Neural progenitor cell (in vitro differentiated cells): ENCODE measurements around the gene FBXO34. TPM values are rescaled to one million over a fixed set of nuclear protein-coding genes. Genes with fewer than 3 reads are reported as not detected.

ENCODE experiments used
- DNase-seq: peaks from one replicate; pipeline ENCODE4 v3.0.0-alpha.2; 2016; ENCODE audit warnings: low spot score
- H2AFZ ChIP-seq: fragments of 200-600 bp; sonication (generic); replicated peaks from 2 replicates; pipeline ENCODE4 v1.6.1; 2016; ENCODE audit warnings: antibody characterized with exemption
- H3F3A ChIP-seq: fragments of 200-600 bp; sonication (generic); 2 replicates; pipeline ENCODE4 v1.6.1; 2016; ENCODE audit warnings: antibody characterized with exemption, low read depth
- H3K27ac ChIP-seq: fragments of 200-600 bp; sonication (generic); 2 replicates; pipeline ENCODE4 v1.5.1; 2016; ENCODE audit warnings: mild to moderate bottlenecking
- H3K27me3 ChIP-seq: fragments of 200-600 bp; sonication (generic); 2 replicates; pipeline ENCODE4 v1.6.1; 2016; ENCODE audit warnings: mild to moderate bottlenecking, moderate library complexity
- H3K36me3 ChIP-seq: fragments of 200-600 bp; sonication (generic); 2 replicates; pipeline ENCODE4 v1.5.1; 2016
- H3K4me1 ChIP-seq: fragments of 200-600 bp; sonication (generic); 2 replicates; pipeline ENCODE4 v1.6.1; 2016; ENCODE audit warnings: mixed run types
- H3K4me2 ChIP-seq: fragments of 200-600 bp; sonication (generic); 2 replicates; pipeline ENCODE4 v1.6.1; 2016
- H3K4me3 ChIP-seq: fragments of 200-600 bp; sonication (generic); 2 replicates; pipeline ENCODE4 v1.5.1; 2016
- H3K79me2 ChIP-seq: fragments of 200-600 bp; sonication (generic); 2 replicates; pipeline ENCODE4 v1.6.1; 2016; ENCODE audit warnings: low read depth
- H3K9ac ChIP-seq: fragments of 200-600 bp; sonication (generic); 2 replicates; pipeline ENCODE4 v1.6.1; 2016
- H3K9me3 ChIP-seq: fragments of 200-600 bp; sonication (generic); 2 replicates; pipeline ENCODE4 v1.5.1; 2016; ENCODE audit warnings: low read depth
- H4K20me1 ChIP-seq: fragments of 200-600 bp; sonication (generic); 2 replicates; pipeline ENCODE4 v1.6.1; 2016; ENCODE audit warnings: low read depth
- H3K27ac Mint-ChIP-seq: 3 replicates; pipeline ENCODE4 v1.8.0; 2021; ENCODE audit warnings: mixed read lengths
- H3K27me3 Mint-ChIP-seq: 2 replicates; pipeline ENCODE4 v1.8.0; 2022; ENCODE audit warnings: low read depth, mild to moderate bottlenecking, inconsistent platforms, moderate library complexity, mixed read lengths; ENCODE audit not compliant: insufficient read depth
- H3K36me3 Mint-ChIP-seq: 3 replicates; pipeline ENCODE4 v1.8.0; 2021; ENCODE audit warnings: mixed read lengths
- H3K4me1 Mint-ChIP-seq: 3 replicates; pipeline ENCODE4 v1.8.0; 2021; ENCODE audit warnings: mixed read lengths
- H3K4me3 Mint-ChIP-seq: 3 replicates; pipeline ENCODE4 v1.8.0; 2021; ENCODE audit warnings: mild to moderate bottlenecking, moderate library complexity, mixed read lengths
- H3K9me3 Mint-ChIP-seq: 3 replicates; pipeline ENCODE4 v1.8.0; 2020; ENCODE audit warnings: mixed read lengths
- EZH2 ChIP-seq: fragments of 200-600 bp; sonication (generic); IDR thresholded peaks from 2 replicates; pipeline ENCODE4 v1.6.1; 2017; ENCODE audit warnings: antibody characterized with exemption, mild to moderate bottlenecking, moderate library complexity
- EZH2phosphoT487 ChIP-seq: fragments of 200-600 bp; sonication (generic); IDR thresholded peaks from 2 replicates; pipeline ENCODE4 v1.6.1; 2017; ENCODE audit warnings: antibody characterized with exemption
- total RNA-seq: library from RNA; depleted of rRNA; stranded (reverse); fragments of >200 nt; gene quantifications from 2 replicates; pipeline ENCODE4 v1.2.3, GENCODE V29; 2015; ENCODE audit warnings: low replicate concordance
- TF ChIP-seq, protein P1 (sequence below): fragments of 200-600 bp; sonication (generic); IDR thresholded peaks from 2 replicates; pipeline ENCODE4 v1.5.1; 2017; ENCODE audit warnings: antibody characterized with exemption, mild to moderate bottlenecking

Gene FBXO34
- total RNA-seq, 1 donor from 2014 or later, result 23.2 TPM

DNA sequence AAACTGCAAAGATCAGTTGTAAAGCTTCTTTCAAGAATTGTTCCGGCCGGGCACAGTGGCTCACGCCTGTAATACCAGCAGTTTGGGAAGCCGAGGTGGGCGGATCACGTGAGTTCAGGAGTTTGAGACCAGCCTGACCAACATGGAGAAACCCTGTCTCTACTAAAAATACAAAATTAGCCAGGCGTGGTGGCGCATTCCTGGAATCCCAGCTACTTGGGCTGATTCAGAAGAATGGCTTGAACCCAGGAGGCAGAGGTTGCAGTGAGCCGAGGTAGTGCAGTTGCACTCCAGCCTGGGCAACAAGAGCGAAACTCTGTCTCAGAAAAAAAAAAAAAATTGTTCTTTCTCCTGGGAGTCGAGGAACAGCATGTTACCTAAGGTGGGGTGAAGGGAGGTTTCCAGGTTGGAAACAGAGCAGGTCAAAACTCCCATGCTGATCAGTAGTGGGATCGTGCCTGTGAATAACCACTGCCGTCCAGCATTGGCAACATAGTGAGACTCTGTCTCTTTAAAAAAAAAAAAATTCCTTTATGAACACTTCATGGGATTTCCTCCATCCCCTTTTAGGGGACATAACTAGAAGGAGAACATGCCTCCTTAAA, 13.9 kb downstream of the FBXO34 start:
- peaks cover 8% of the 10 kb centered on the region for H4K20me1 ChIP-seq

DNA sequence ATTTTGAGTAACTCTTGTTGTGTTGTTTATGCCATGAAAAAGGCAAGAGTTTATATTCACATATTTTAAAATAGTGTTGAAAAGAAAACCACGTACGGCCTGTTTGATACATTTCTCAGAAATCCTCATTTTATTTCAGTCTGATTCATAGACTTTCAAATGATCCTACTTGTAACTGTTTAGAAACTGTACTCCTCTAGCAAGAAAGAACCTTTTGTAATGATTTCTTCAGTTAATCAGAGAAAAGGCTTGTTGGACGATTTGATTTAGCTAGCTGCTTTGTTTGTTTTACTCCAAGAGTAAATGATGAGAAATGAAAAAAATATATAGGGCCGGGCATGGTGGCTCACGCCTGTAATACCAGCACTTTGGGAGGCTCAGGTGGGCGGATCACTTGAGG, 17.2 kb downstream of the FBXO34 start:
- H3K4me1 Mint-ChIP-seq, result no peaks in the 10 kb centered on the region
- H3K9ac ChIP-seq, result no peak overlapping the region
- no peak overlapping the region for H3K4me3 Mint-ChIP-seq
- no peaks in the 10 kb centered on the region for H3F3A ChIP-seq
- H3K4me3 ChIP-seq, result no peak overlapping the region
- no peaks in the 10 kb centered on the region for H3K9me3 ChIP-seq
- H3K4me2 ChIP-seq, result no peak overlapping the region
- H4K20me1 ChIP-seq, result peaks cover 28% of the 10 kb centered on the region
- peaks cover 3% of the 10 kb centered on the region for H3K36me3 Mint-ChIP-seq
- no peak overlapping the region for H3K27ac Mint-ChIP-seq
- no peaks in the 10 kb centered on the region for H3K36me3 ChIP-seq
- H3K79me2 ChIP-seq, result peaks cover 92% of the 10 kb centered on the region
- DNase-seq, result no peak
- H3K27ac ChIP-seq, result no peak overlapping the region
- no peaks in the 10 kb centered on the region for H3K27me3 ChIP-seq
- TF ChIP-seq, protein P1, sequence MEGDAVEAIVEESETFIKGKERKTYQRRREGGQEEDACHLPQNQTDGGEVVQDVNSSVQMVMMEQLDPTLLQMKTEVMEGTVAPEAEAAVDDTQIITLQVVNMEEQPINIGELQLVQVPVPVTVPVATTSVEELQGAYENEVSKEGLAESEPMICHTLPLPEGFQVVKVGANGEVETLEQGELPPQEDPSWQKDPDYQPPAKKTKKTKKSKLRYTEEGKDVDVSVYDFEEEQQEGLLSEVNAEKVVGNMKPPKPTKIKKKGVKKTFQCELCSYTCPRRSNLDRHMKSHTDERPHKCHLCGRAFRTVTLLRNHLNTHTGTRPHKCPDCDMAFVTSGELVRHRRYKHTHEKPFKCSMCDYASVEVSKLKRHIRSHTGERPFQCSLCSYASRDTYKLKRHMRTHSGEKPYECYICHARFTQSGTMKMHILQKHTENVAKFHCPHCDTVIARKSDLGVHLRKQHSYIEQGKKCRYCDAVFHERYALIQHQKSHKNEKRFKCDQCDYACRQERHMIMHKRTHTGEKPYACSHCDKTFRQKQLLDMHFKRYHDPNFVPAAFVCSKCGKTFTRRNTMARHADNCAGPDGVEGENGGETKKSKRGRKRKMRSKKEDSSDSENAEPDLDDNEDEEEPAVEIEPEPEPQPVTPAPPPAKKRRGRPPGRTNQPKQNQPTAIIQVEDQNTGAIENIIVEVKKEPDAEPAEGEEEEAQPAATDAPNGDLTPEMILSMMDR, result no peak
- no peak for TF ChIP-seq EZH2
- TF ChIP-seq EZH2phosphoT487, result no peak
- no peak overlapping the region for H2AFZ ChIP-seq
- H3K9me3 Mint-ChIP-seq, result no peaks in the 10 kb centered on the region
- H3K4me1 ChIP-seq, result peaks cover 5% of the 10 kb centered on the region
- peaks cover 2% of the 10 kb centered on the region for H3K27me3 Mint-ChIP-seq

More for the DNA sequence above, 13.9 kb downstream of the FBXO34 start:
- Histone ChIP-seq H3K9ac (no peak overlapping the region), H3K27ac (no peak overlapping the region), H3K4me3 (no peak overlapping the region), H3F3A (no peaks in the 10 kb centered on the region), H3K36me3 (no peaks in the 10 kb centered on the region), H3K4me2 (no peak overlapping the region), H3K27me3 (no peaks in the 10 kb centered on the region), H3K79me2 (peaks cover 91% of the 10 kb centered on the region), H3K9me3 (no peaks in the 10 kb centered on the region), H2AFZ (no peak overlapping the region), H3K4me1 (peaks cover 5% of the 10 kb centered on the region)
- Mint-ChIP-seq H3K27me3 (peaks cover 2% of the 10 kb centered on the region), H3K4me3 (no peak overlapping the region), H3K4me1 (no peaks in the 10 kb centered on the region), H3K27ac (no peak overlapping the region), H3K36me3 (peaks cover 15% of the 10 kb centered on the region), H3K9me3 (peaks cover 2% of the 10 kb centered on the region)
- TF ChIP-seq EZH2, result no peak
- TF ChIP-seq, protein P1, result no peak
- TF ChIP-seq EZH2phosphoT487, result no peak
- DNase-seq, result no peak

DNA sequence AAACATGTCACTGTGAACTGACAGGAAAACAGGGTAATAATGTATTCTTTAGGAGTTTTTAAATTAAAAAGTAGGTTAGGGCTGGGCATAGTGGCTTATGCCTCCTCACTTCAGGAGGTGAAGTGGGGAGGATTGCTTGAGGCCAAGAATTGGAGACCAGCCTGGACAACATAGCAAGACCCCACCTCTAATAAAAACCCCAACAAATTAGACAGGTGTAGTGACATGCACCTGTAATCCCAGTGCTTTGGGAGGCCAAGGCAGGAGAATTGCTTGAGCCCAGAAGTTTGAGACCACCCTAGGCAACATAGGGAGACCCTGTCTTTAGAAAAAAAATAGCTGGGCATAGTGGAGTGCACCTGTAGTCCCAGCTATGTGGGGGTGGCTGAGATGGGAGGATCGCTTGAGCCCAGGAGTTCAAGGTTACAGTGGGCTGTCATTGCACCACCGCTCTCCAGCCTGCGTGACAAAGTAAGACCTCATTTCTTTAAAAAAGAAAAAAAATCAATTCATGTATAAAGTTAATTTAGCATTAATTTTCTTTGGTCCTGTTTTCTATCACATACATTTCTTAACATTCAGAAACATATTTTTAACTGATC, 20.4 kb downstream of the FBXO34 start:
- no peak overlapping the region for H3K27ac ChIP-seq
- no peak overlapping the region for H2AFZ ChIP-seq
- no peak overlapping the region for H3K9ac ChIP-seq
- H3K27ac Mint-ChIP-seq, result no peak overlapping the region
- H3K27me3 ChIP-seq, result no peaks in the 10 kb centered on the region
- no peaks in the 10 kb centered on the region for H3F3A ChIP-seq
- no peak overlapping the region for H3K4me3 ChIP-seq
- no peaks in the 10 kb centered on the region for H3K36me3 ChIP-seq
- peaks cover 2% of the 10 kb centered on the region for H3K27me3 Mint-ChIP-seq
- H3K9me3 ChIP-seq, result no peaks in the 10 kb centered on the region
- H3K4me1 ChIP-seq, result no peaks in the 10 kb centered on the region
- H3K4me2 ChIP-seq, result no peak overlapping the region
- peaks cover 2% of the 10 kb centered on the region for H3K36me3 Mint-ChIP-seq
- no peak for DNase-seq
- H3K4me1 Mint-ChIP-seq, result no peaks in the 10 kb centered on the region
- H3K4me3 Mint-ChIP-seq, result no peak overlapping the region
- H3K79me2 ChIP-seq, result peaks cover 77% of the 10 kb centered on the region
- TF ChIP-seq EZH2phosphoT487 (no peak), EZH2 (no peak)
- TF ChIP-seq, protein P1, result no peak
- H4K20me1 ChIP-seq, result peaks cover 33% of the 10 kb centered on the region
- no peaks in the 10 kb centered on the region for H3K9me3 Mint-ChIP-seq
